ENCODE results near the gene ODAPH.

The ODAPH gene

GRCh38 chr4:75565481-75565880, 9.6 kb downstream of the ODAPH start:
- H3K4me1 ChIP-seq (ENCODE audit: insufficient read depth, poor library complexity, severe bottlenecking), result no peaks in the 10 kb centered on the region
- no peaks in the 10 kb centered on the region for H3K9me3 ChIP-seq (ENCODE audit: severe bottlenecking)
- no peak for ATAC-seq (ENCODE audit: low read depth)
- H3K36me3 ChIP-seq (ENCODE audit: low read depth), result no peaks in the 10 kb centered on the region
- TF ChIP-seq CTCF (IDR thresholded peaks at IDR 0.05; ENCODE audit: poor library complexity, severe bottlenecking), result no peak
- no peak overlapping the region for H3K4me3 ChIP-seq (ENCODE audit: severe bottlenecking)
- no peak overlapping the region for H3K27ac ChIP-seq (ENCODE audit: poor library complexity, severe bottlenecking)
- H3K27me3 ChIP-seq (ENCODE audit: insufficient read depth, poor library complexity, severe bottlenecking), result no peaks in the 10 kb centered on the region
- DNase-seq (ENCODE audit: low spot score), result no peak

GRCh38 chr4:75566911-75567310, 11.0 kb downstream of the ODAPH start:
- H3K9me3 ChIP-seq (ENCODE audit: severe bottlenecking), result no peaks in the 10 kb centered on the region
- H3K4me1 ChIP-seq (ENCODE audit: insufficient read depth, poor library complexity, severe bottlenecking), result no peaks in the 10 kb centered on the region
- DNase-seq (ENCODE audit: low spot score) (no peak), ATAC-seq (ENCODE audit: low read depth) (no peak)
- no peaks in the 10 kb centered on the region for H3K27me3 ChIP-seq (ENCODE audit: insufficient read depth, poor library complexity, severe bottlenecking)
- TF ChIP-seq CTCF (IDR thresholded peaks at IDR 0.05; ENCODE audit: poor library complexity, severe bottlenecking), result no peak
- H3K27ac ChIP-seq (ENCODE audit: poor library complexity, severe bottlenecking), result no peak overlapping the region
- no peaks in the 10 kb centered on the region for H3K36me3 ChIP-seq (ENCODE audit: low read depth)
- no peak overlapping the region for H3K4me3 ChIP-seq (ENCODE audit: severe bottlenecking)

- Histone ChIP-seq H3K4me3 (ENCODE audit: severe bottlenecking) (no peak overlapping the region), H3K27ac (ENCODE audit: poor library complexity, severe bottlenecking) (no peak overlapping the region), H3K27me3 (ENCODE audit: insufficient read depth, poor library complexity, severe bottlenecking) (no peaks in the 10 kb centered on the region), H3K4me1 (ENCODE audit: insufficient read depth, poor library complexity, severe bottlenecking) (no peaks in the 10 kb centered on the region), H3K9me3 (ENCODE audit: severe bottlenecking) (no peaks in the 10 kb centered on the region), H3K36me3 (ENCODE audit: low read depth) (no peaks in the 10 kb centered on the region)
- no peak for DNase-seq (ENCODE audit: low spot score)
- ATAC-seq (ENCODE audit: low read depth), result no peak
- TF ChIP-seq CTCF (IDR thresholded peaks at IDR 0.05; ENCODE audit: poor library complexity, severe bottlenecking), result no peak
These were observed 11.9 kb downstream of the ODAPH start for GRCh38 chr4:75567725-75568124.

- Histone ChIP-seq H3K4me3 (ENCODE audit: severe bottlenecking) (no peak overlapping the region), H3K4me1 (ENCODE audit: insufficient read depth, poor library complexity, severe bottlenecking) (no peaks in the 10 kb centered on the region)
These were observed 28.2 kb downstream of the ODAPH start for GRCh38 chr4:75584067-75584466.

GRCh38 chr4:75593393-75593792, 37.5 kb downstream of the ODAPH start:
- Histone ChIP-seq H3K27me3 (ENCODE audit: insufficient read depth, poor library complexity, severe bottlenecking) (no peaks in the 10 kb centered on the region), H3K36me3 (ENCODE audit: low read depth) (no peaks in the 10 kb centered on the region), H3K27ac (ENCODE audit: poor library complexity, severe bottlenecking) (no peak overlapping the region), H3K9me3 (ENCODE audit: severe bottlenecking) (no peaks in the 10 kb centered on the region), H3K4me1 (ENCODE audit: insufficient read depth, poor library complexity, severe bottlenecking) (no peaks in the 10 kb centered on the region), H3K4me3 (ENCODE audit: severe bottlenecking) (no peak overlapping the region)
- no peak for TF ChIP-seq CTCF (IDR thresholded peaks at IDR 0.05; ENCODE audit: poor library complexity, severe bottlenecking)
- ATAC-seq (ENCODE audit: low read depth) (no peak), DNase-seq (ENCODE audit: low spot score) (no peak)

More at GRCh38 chr4:75584067-75584466, 28.2 kb downstream of the ODAPH start:
- no peaks in the 10 kb centered on the region for H3K36me3 ChIP-seq (ENCODE audit: low read depth)
- no peaks in the 10 kb centered on the region for H3K9me3 ChIP-seq (ENCODE audit: severe bottlenecking)
- no peaks in the 10 kb centered on the region for H3K27me3 ChIP-seq (ENCODE audit: insufficient read depth, poor library complexity, severe bottlenecking)
- no peak for DNase-seq (ENCODE audit: low spot score)
- TF ChIP-seq CTCF (IDR thresholded peaks at IDR 0.05; ENCODE audit: poor library complexity, severe bottlenecking), result no peak
- no peak for ATAC-seq (ENCODE audit: low read depth)
- H3K27ac ChIP-seq (ENCODE audit: poor library complexity, severe bottlenecking), result no peak overlapping the region

Measured in RWPE2 (cell line).